WERI-Rb-1 (cell line): ENCODE data around the gene FBLN5.

Source experiments
- DNase-seq: peaks from one replicate; pipeline ENCODE4 v3.0.0-alpha.2; 2020
- H3K27ac ChIP-seq: fragments of 250-450 bp; sonication (Bioruptor Pico); 2 replicates; pipeline ENCODE4 v1.5.1; 2020; ENCODE audit warnings: mild to moderate bottlenecking, moderate library complexity
- H3K27me3 ChIP-seq: fragments of 250-450 bp; sonication (Bioruptor Pico); 2 replicates; pipeline ENCODE4 v1.5.1; 2021; ENCODE audit warnings: mild to moderate bottlenecking, low read depth, moderate library complexity; ENCODE audit not compliant: insufficient read depth, severe bottlenecking
- H3K36me3 ChIP-seq: fragments of 250-450 bp; sonication (Bioruptor Pico); 2 replicates; pipeline ENCODE4 v1.5.1; 2020; ENCODE audit warnings: mild to moderate bottlenecking, moderate library complexity
- H3K4me3 ChIP-seq: 2 replicates; pipeline ENCODE4 v1.5.1; 2011; ENCODE audit warnings: low read depth, mild to moderate bottlenecking, control low read depth, low read length
- H3K9me3 ChIP-seq: fragments of 250-450 bp; sonication (Bioruptor Pico); 2 replicates; pipeline ENCODE4 v1.5.1; 2021; ENCODE audit warnings: mild to moderate bottlenecking, moderate library complexity; ENCODE audit not compliant: severe bottlenecking
- CTCF ChIP-seq: IDR thresholded peaks from 2 replicates; pipeline ENCODE4 v1.5.1; 2011; ENCODE audit warnings: low read depth, mild to moderate bottlenecking, control low read depth, inconsistent platforms, low read length

Gene FBLN5

GRCh38 chr14:91942946-91943345 is 4.5 kb downstream of the FBLN5 start:
- H3K4me3 ChIP-seq = no peak overlapping the region
- H3K9me3 ChIP-seq = no peaks in the 10 kb centered on the region
- DNase-seq = no peak
- no peaks in the 10 kb centered on the region for H3K27me3 ChIP-seq
- no peak overlapping the region for H3K27ac ChIP-seq
- no peaks in the 10 kb centered on the region for H3K36me3 ChIP-seq
- no peak for TF ChIP-seq CTCF

- DNase-seq = no peak
Measured at GRCh38 chr14:91942128-91942527, 5.4 kb downstream of the FBLN5 start.

GRCh38 chr14:91940209-91940608 is 7.3 kb downstream of the FBLN5 start:
- no peaks in the 10 kb centered on the region for H3K27me3 ChIP-seq
- H3K4me3 ChIP-seq = no peak overlapping the region
- TF ChIP-seq CTCF = no peak
- H3K36me3 ChIP-seq = no peaks in the 10 kb centered on the region
- H3K9me3 ChIP-seq = no peaks in the 10 kb centered on the region
- DNase-seq = no peak
- no peak overlapping the region for H3K27ac ChIP-seq

More at GRCh38 chr14:91942128-91942527, 5.4 kb downstream of the FBLN5 start:
- H3K9me3 ChIP-seq = no peaks in the 10 kb centered on the region
- H3K4me3 ChIP-seq = no peak overlapping the region
- no peaks in the 10 kb centered on the region for H3K36me3 ChIP-seq
- H3K27me3 ChIP-seq = no peaks in the 10 kb centered on the region
- no peak for TF ChIP-seq CTCF
- no peak overlapping the region for H3K27ac ChIP-seq

- Histone ChIP-seq H3K9me3 (no peaks in the 10 kb centered on the region), H3K27ac (no peak overlapping the region), H3K36me3 (no peaks in the 10 kb centered on the region), H3K27me3 (no peaks in the 10 kb centered on the region), H3K4me3 (no peak overlapping the region)
- no peak for TF ChIP-seq CTCF
- no peak for DNase-seq
Measured at GRCh38 chr14:91935586-91935985, 11.9 kb downstream of the FBLN5 start.

GRCh38 chr14:91934554-91935285 is 12.8 kb downstream of the FBLN5 start:
- Histone ChIP-seq H3K27me3 (no peaks in the 10 kb centered on the region), H3K4me3 (no peak overlapping the region), H3K9me3 (no peaks in the 10 kb centered on the region), H3K27ac (no peak overlapping the region), H3K36me3 (no peaks in the 10 kb centered on the region)
- no peak for TF ChIP-seq CTCF
- no peak for DNase-seq

- no peak overlapping the region for H3K4me3 ChIP-seq
Measured at GRCh38 chr14:91931478-91932088, 15.9 kb downstream of the FBLN5 start.

More at GRCh38 chr14:91931478-91932088, 15.9 kb downstream of the FBLN5 start:
- no peaks in the 10 kb centered on the region for H3K36me3 ChIP-seq
- H3K9me3 ChIP-seq = no peaks in the 10 kb centered on the region
- TF ChIP-seq CTCF = no peak
- no peak for DNase-seq
- H3K27ac ChIP-seq = no peak overlapping the region
- H3K27me3 ChIP-seq = no peaks in the 10 kb centered on the region
